Upper lobe of left lung (tissue), 6 donors: ENCODE results near the gene KIAA1755. TPM values are rescaled to one million over a fixed set of nuclear protein-coding genes. Genes with fewer than 3 reads are reported as not detected.

Experiments used
- ATAC-seq, 2 donors: fragments of 200-7000 bp; cut with Tn5 transposase; one replicate each; pipeline ENCODE4 v1.9.1; 2022; ENCODE audit warnings: mild to moderate bottlenecking in 2 of 2, moderate library complexity in 2 of 2; ENCODE audit not compliant: low FRiP score in 2 of 2
- DNase-seq, 2 donors: peaks; one replicate each; pipeline ENCODE4 v3.0.0-alpha.2; 2019 to 2020
- H3K27ac ChIP-seq, 4 donors: fragments of 200-600 bp; sonication (generic); one replicate each; pipeline ENCODE4 v1.5.1; 2016 to 2019
- H3K27me3 ChIP-seq, 4 donors: fragments of 200-600 bp; sonication (generic); one replicate each; pipeline ENCODE4 v1.5.1; 2017 to 2019
- H3K36me3 ChIP-seq, 4 donors: fragments of 200-600 bp; sonication (generic); one replicate each; pipeline ENCODE4 v1.5.1; 2016 to 2019
- H3K4me1 ChIP-seq, 4 donors: fragments of 200-600 bp; sonication (generic); one replicate each; pipeline ENCODE4 v1.5.1; 2018 to 2019
- H3K4me3 ChIP-seq, 4 donors: fragments of 200-600 bp; sonication (generic); one replicate each; pipeline ENCODE4 v1.5.1; 2017 to 2019; ENCODE audit warnings: mild to moderate bottlenecking in 2 of 4, moderate library complexity in 1 of 4
- H3K9me3 ChIP-seq, 4 donors: fragments of 200-600 bp; sonication (generic); one replicate each; pipeline ENCODE4 v1.5.1; 2018 to 2019
- CTCF ChIP-seq, 6 experiments: fragments of 450-650 bp in 4 of 6; fragments of 200-600 bp in 2 of 6; sonication (generic) in 2 of 6; IDR thresholded peaks; one replicate each; pipeline ENCODE4 v1.5.1; 2016 to 2019; ENCODE audit warnings: antibody characterized with exemption in 6 of 6
- EP300 ChIP-seq, 4 donors: sonication (generic); formaldehyde crosslinking; IDR thresholded peaks; one replicate each; pipeline ENCODE4 v1.5.1; 2017; ENCODE audit warnings: antibody characterized with exemption in 4 of 4, control low read depth in 2 of 4
- POLR2A ChIP-seq, 4 donors: fragments of 450-650 bp; IDR thresholded peaks; one replicate each; pipeline ENCODE4 v1.5.1; 2016 to 2017; ENCODE audit warnings: antibody characterized with exemption in 4 of 4, mild to moderate bottlenecking in 2 of 4
- POLR2AphosphoS5 ChIP-seq, 2 donors: sonication (generic); formaldehyde crosslinking; IDR thresholded peaks; one replicate each; pipeline ENCODE4 v1.5.1; 2017; ENCODE audit warnings: antibody characterized with exemption in 2 of 2
- WGBS, 2 donors: methylation state at CpG; one replicate each; pipeline ENCODE4 v1.1.5; 2017 to 2018; 5-methylcytosine and 5-hydroxymethylcytosine counted together
- total RNA-seq, 6 donors: library from RNA; depleted of rRNA in 4 of 6; stranded (reverse); fragments of >200 nt in 4 of 6; gene quantifications; one replicate each; pipeline versions ENCODE4 v1.1.0 to v1.2.1, GENCODE V29; 2016 to 2021
- donor health status: DM: no; HTN: no; CAD: no; lungs with moderate emphysema.
- donor health status: DM: no; HTN: yes; CAD: no; lungs with severe emphysema.

Gene KIAA1755
- total RNA-seq, 6 donors from 2014 or later = 0.15 to 3.1 (median 1.4) TPM

GRCh38 chr20:38175304-38176180, 85.0 kb downstream of the KIAA1755 start:
- DNase-seq (no peak), ATAC-seq (no peak)
- 73 to 74% methylated on average over 16 of the region's 16 CpGs for WGBS, 2 donors
- no peak overlapping the region for H3K27ac ChIP-seq
- no peaks in the 10 kb centered on the region for H3K9me3 ChIP-seq
- TF ChIP-seq CTCF (IDR thresholded peaks at IDR 0.05) (no peak), POLR2AphosphoS5 (IDR thresholded peaks at IDR 0.05) (no peak), EP300 (IDR thresholded peaks at IDR 0.05) (no peak), POLR2A (IDR thresholded peaks at IDR 0.05) (no peak)
- no peak overlapping the region for H3K4me3 ChIP-seq
- H3K4me1 ChIP-seq = peaks cover 0 to 5% (median 0%) of the 10 kb centered on the region in 4 donors
- H3K27me3 ChIP-seq = no peaks in the 10 kb centered on the region
- no peaks in the 10 kb centered on the region for H3K36me3 ChIP-seq

GRCh38 chr20:38173237-38174156, 87.0 kb downstream of the KIAA1755 start:
- DNase-seq (peak in 1 of 2 donors; percentile 38), ATAC-seq (peak in 1 of 2 donors; percentile 80)
- no peak for TF ChIP-seq POLR2A (IDR thresholded peaks at IDR 0.05)
- H3K27ac ChIP-seq = no peak overlapping the region
- H3K4me1 ChIP-seq = peaks cover 10 to 20% (median 13%) of the 10 kb centered on the region in 4 donors
- no peaks in the 10 kb centered on the region for H3K27me3 ChIP-seq
- WGBS, 2 donors = 52 to 61% methylated on average over 7 to 14 of the region's 14 CpGs
- no peaks in the 10 kb centered on the region for H3K9me3 ChIP-seq
- H3K4me3 ChIP-seq = no peak overlapping the region
- no peaks in the 10 kb centered on the region for H3K36me3 ChIP-seq

GRCh38 chr20:38172408-38172807, 88.1 kb downstream of the KIAA1755 start:
- DNase-seq (no peak), ATAC-seq (no peak)
- Histone ChIP-seq H3K9me3 (no peaks in the 10 kb centered on the region), H3K36me3 (no peaks in the 10 kb centered on the region), H3K4me3 (no peak overlapping the region), H3K4me1 (peaks cover 21 to 31% (median 24%) of the 10 kb centered on the region in 4 donors), H3K27me3 (no peaks in the 10 kb centered on the region), H3K27ac (no peak overlapping the region)
- TF ChIP-seq POLR2AphosphoS5 (IDR thresholded peaks at IDR 0.05) (no peak), POLR2A (IDR thresholded peaks at IDR 0.05) (no peak), EP300 (IDR thresholded peaks at IDR 0.05) (no peak), CTCF (IDR thresholded peaks at IDR 0.05) (no peak)
- WGBS, 2 donors = 68 to 69% methylated on average over 4 of the region's 4 CpGs

GRCh38 chr20:38171675-38172043, 88.9 kb downstream of the KIAA1755 start:
- Histone ChIP-seq H3K27me3 (no peaks in the 10 kb centered on the region), H3K27ac (peak overlapping the region in 1 of 4 donors; percentile 84), H3K9me3 (no peaks in the 10 kb centered on the region), H3K36me3 (no peaks in the 10 kb centered on the region), H3K4me3 (no peak overlapping the region), H3K4me1 (peaks cover 24 to 38% (median 29%) of the 10 kb centered on the region in 4 donors)
- ATAC-seq (no peak), DNase-seq (no peak)
- WGBS, 2 donors = 67 to 78% methylated on average over 4 of the region's 4 CpGs
- TF ChIP-seq POLR2AphosphoS5 (IDR thresholded peaks at IDR 0.05) (no peak), EP300 (IDR thresholded peaks at IDR 0.05) (no peak), CTCF (IDR thresholded peaks at IDR 0.05) (no peak), POLR2A (IDR thresholded peaks at IDR 0.05) (no peak)
